GM12801 (cell line): ENCODE results near the gene DIMT1.

ENCODE experiments used
- CTCF ChIP-seq: IDR thresholded peaks from one replicate; pipeline ENCODE4 v1.5.1; 2011; ENCODE audit warnings: control low read depth; ENCODE audit not compliant: insufficient read length; ENCODE audit errors: extremely low read depth

DIMT1 gene

DNA sequence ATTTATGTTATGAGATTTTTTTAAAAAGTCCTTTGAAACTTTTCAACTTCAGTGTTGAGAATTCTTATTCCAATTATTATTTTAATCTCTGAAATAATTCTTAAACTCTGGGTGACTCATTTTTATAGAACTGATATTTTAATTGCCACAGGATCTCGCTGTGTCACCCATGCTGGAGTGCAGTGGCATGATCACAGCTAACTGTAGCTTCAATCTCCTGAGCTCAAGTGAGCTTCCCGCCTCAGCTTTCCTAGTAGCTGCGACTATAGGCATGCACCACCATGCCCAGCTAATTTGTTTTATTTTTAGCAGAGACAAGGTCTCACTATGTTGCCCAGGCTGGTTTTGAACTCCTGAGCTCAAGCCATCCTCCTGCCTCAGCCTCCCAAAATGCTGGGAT, 41.0 kb downstream of the DIMT1 start:
- no peak for TF ChIP-seq CTCF

- no peak for TF ChIP-seq CTCF
These were observed 49.5 kb downstream of the DIMT1 start for GRCh38 chr5:62354028-62354874.

- no peak for TF ChIP-seq CTCF
These were observed 54.8 kb downstream of the DIMT1 start for GRCh38 chr5:62348723-62349481.

GRCh38 chr5:62347928-62348327, 55.8 kb downstream of the DIMT1 start:
- TF ChIP-seq CTCF = no peak

DNA sequence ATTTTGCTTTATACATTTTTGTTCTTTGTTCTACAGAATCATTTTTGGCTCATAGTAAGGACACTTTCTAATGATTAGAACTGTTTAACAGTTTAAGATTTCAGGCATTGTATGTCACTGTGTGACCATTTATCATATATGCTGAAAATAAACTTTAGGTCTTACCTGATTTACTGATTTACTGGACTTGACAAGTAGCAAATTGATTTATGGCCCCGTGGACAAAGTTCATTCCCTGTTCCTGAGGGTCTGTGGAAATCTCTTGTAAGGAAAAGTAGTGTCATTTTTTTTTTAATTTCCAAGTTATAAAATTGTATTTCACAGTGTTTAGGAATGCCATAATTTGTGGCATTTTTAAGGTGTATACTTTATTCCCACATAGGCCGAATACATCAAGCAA, 57.0 kb downstream of the DIMT1 start:
- TF ChIP-seq CTCF = no peak

DNA sequence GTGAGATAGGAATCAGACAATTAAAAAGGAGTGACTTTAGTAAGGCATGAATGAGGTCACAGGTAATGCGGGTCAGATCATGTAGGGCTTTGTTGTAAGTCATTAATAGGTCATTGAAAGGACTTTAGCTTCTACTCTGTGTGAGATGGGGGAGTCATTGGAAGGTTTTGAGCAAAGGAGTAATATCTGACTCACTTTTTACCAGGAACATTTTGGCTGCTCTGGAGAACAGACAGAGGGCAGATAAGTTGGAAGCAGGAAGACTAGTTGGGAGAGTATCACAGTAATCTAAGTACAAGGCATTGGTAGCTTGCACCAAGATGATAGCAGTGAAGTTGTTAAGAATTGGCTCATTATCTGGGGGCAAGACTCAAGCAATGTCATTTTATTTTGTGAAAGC, 60.3 kb downstream of the DIMT1 start:
- no peak for TF ChIP-seq CTCF

DNA sequence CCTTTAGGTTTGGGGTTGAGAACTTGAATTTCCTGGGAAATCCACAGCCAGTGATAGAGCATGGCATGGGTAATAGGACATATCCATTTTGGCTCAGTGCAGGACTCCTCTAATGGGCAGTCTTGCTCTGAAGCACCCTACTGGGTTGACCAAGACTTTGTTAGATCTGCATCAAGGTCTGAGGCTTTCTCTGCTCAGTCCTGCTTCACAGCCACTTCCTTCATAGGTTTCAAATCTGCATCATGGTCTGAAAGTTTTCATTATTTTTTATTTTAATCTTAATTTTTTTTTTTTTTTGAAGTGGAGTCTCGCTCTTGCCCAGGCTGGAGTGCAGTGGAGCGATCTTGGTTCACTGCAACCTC, 61.2 kb downstream of the DIMT1 start:
- TF ChIP-seq CTCF = no peak
